HFFc6 (cell line): Measurements from ENCODE around the gene DGCR2. TPM values are rescaled to one million over a fixed set of nuclear protein-coding genes. Genes with fewer than 3 reads are reported as not detected.
"Not testable (repeated sequence)": the region's sequence is repeated elsewhere in the genome, so short reads cannot be mapped to it uniquely, and the experiment has no call there.

Source experiments
- DNase-seq: peaks from one replicate; pipeline ENCODE4 v3.0.0-alpha.2; 2018
- H3K27ac Mint-ChIP-seq: 2 replicates; pipeline ENCODE4 v1.8.0; 2020; ENCODE audit warnings: mild to moderate bottlenecking, mixed read lengths
- H3K27me3 Mint-ChIP-seq: 2 replicates; pipeline ENCODE4 v1.8.0; 2021; ENCODE audit warnings: mild to moderate bottlenecking, moderate library complexity, mixed read lengths; ENCODE audit not compliant: insufficient read depth
- H3K36me3 Mint-ChIP-seq: 2 replicates; pipeline ENCODE4 v1.8.0; 2021; ENCODE audit warnings: low read depth, mixed read lengths
- H3K4me1 Mint-ChIP-seq: 2 replicates; pipeline ENCODE4 v1.8.0; 2020; ENCODE audit warnings: low read depth, mixed read lengths
- H3K4me3 Mint-ChIP-seq: 2 replicates; pipeline ENCODE4 v1.8.0; 2020; ENCODE audit warnings: mild to moderate bottlenecking, moderate library complexity, mixed read lengths
- H3K9me3 Mint-ChIP-seq: 2 replicates; pipeline ENCODE4 v1.8.0; 2020; ENCODE audit warnings: mild to moderate bottlenecking, mixed read lengths
- total RNA-seq, 6 experiments: library from RNA; stranded (reverse); fragmentation: NEBNext Ultra II Directional; extraction: Animal tissue kit (Norgen Biotek cat#: 25700); gene quantifications; 2 replicates in 1 of 6; 3 replicates in 5 of 6; pipeline ENCODE4 v1.2.3, GENCODE V29; 2021
- TF ChIP-seq, protein P1 (sequence below): fragments of 200-600 bp; sonication (generic); IDR thresholded peaks from 2 replicates; pipeline ENCODE4 v1.5.0; 2021; ENCODE audit warnings: antibody characterized with exemption, mild to moderate bottlenecking

DGCR2 gene
- total RNA-seq, 6 experiments from 2014 or later, result 46.1 to 57.9 (median 53.7) TPM

DNA sequence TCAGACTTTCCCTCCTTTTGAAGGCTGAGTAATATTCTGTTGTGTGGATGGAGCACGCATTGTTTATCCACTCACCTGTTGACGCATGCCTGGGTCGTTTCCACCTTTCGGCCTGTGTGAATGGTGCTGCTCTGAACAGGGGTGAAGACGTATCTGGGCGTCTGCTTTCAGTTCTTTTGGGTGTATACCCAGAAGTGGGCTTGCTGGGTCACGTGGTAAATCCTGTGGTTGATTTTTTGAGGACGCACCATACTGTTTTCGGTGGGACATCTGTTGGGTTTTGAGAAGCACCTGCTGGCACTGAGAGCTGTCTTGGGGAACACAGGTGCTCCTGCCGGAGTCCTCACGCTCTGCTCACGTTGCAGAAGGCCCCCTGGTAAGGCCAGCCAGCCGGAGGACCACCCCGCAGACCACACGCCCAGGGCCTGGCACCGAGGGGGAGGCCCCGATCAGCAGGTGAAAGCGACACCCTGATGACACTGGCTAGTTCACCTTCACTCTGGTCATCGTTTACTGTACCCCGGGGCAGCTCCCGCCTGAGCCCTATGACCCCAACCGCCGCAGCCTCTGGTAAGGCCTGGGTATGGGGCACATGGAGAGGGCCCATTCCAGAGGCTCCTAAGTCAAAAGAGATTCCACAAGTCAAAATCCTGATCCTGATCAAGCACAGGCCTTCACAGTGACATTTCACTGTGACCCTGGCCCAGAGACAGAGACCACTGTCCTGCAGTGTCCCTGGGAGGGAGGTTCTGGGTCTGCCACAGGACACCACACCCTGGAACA is 131.7 kb downstream of the DGCR2 start:
- TF ChIP-seq, protein P1, sequence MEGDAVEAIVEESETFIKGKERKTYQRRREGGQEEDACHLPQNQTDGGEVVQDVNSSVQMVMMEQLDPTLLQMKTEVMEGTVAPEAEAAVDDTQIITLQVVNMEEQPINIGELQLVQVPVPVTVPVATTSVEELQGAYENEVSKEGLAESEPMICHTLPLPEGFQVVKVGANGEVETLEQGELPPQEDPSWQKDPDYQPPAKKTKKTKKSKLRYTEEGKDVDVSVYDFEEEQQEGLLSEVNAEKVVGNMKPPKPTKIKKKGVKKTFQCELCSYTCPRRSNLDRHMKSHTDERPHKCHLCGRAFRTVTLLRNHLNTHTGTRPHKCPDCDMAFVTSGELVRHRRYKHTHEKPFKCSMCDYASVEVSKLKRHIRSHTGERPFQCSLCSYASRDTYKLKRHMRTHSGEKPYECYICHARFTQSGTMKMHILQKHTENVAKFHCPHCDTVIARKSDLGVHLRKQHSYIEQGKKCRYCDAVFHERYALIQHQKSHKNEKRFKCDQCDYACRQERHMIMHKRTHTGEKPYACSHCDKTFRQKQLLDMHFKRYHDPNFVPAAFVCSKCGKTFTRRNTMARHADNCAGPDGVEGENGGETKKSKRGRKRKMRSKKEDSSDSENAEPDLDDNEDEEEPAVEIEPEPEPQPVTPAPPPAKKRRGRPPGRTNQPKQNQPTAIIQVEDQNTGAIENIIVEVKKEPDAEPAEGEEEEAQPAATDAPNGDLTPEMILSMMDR, result no peak
- no peaks in the 10 kb centered on the region for H3K36me3 Mint-ChIP-seq
- H3K4me3 Mint-ChIP-seq, result no peak overlapping the region
- peaks cover 43% of the 10 kb centered on the region for H3K27me3 Mint-ChIP-seq
- H3K9me3 Mint-ChIP-seq, result no peaks in the 10 kb centered on the region
- no peaks in the 10 kb centered on the region for H3K4me1 Mint-ChIP-seq
- no peak overlapping the region for H3K27ac Mint-ChIP-seq
- DNase-seq, result no peak

DNA sequence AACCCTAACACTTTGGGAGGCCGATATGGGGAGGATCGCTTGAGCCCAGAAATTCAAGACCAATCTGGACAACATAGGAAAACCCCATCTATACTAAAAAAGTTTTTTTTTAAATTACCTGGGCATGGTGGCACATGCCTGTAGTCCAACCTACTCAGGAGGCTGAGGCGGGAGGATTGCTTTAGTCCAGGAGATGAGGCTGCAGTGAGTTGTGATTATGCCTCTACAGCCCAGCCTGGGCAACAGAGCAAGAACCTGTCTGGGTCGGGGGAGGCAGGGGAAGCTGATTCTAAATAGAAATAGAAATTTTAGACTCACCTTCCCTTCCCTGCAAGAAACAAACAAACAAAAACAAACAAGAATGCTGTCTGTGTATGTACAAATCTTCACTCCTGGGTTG is 133.3 kb downstream of the DGCR2 start:
- TF ChIP-seq, protein P1, result no peak
- Mint-ChIP-seq H3K27ac (no peak overlapping the region), H3K4me3 (no peak overlapping the region), H3K27me3 (peaks cover 39% of the 10 kb centered on the region), H3K36me3 (no peaks in the 10 kb centered on the region), H3K4me1 (no peaks in the 10 kb centered on the region), H3K9me3 (no peaks in the 10 kb centered on the region)
- no peak for DNase-seq

DNA sequence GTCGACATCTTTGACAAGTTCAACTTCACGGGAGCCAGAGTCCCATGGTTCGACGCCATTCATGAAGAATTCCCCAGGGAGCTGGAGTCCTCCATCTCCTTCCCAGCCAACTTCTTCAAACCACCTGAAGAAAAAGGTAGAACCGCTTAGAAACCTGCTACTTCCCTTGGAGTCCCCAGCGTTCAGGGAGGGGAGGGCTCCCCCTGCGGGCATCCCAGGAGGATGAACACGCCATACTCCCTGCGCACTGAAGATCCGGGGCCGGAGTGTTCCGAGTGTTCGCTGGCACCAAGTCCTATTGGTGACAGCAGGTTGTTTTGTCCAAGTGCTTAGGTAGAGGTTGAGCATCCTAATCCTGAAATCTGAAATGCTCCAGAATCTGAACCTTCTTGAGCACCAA is 134.4 kb downstream of the DGCR2 start:
- no peak for DNase-seq
- Mint-ChIP-seq H3K4me3 (no peak overlapping the region), H3K9me3 (no peaks in the 10 kb centered on the region), H3K36me3 (no peaks in the 10 kb centered on the region), H3K27ac (no peak overlapping the region), H3K27me3 (peaks cover 29% of the 10 kb centered on the region), H3K4me1 (no peaks in the 10 kb centered on the region)
- TF ChIP-seq, protein P1, result peak; percentile 52

DNA sequence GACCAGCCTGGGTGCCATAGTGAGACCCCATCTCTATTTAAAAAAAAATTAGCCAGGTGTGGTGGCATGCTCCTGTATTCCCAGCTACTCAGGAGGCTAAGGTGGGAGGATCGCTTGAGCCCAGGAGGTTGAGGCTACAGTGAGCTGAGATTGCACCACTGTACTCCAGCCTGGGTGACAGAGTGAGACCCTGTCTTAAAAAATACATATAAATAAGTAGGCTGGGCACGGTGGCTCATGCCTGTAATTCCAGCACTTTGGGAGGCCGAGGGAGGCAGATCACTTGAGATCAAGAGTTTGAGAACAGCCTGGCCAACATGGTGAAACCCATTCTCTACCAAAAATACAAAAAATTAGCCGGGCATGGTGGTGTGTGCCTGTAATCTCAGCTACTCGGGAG is 135.1 kb downstream of the DGCR2 start:
- not testable (repeated sequence) for H3K4me3 Mint-ChIP-seq

More for the DNA sequence above, 135.1 kb downstream of the DGCR2 start:
- H3K9me3 Mint-ChIP-seq, H3K36me3 Mint-ChIP-seq, H3K27ac Mint-ChIP-seq, H3K4me1 Mint-ChIP-seq, DNase-seq: not testable (repeated sequence)
- peaks cover 26% of the 10 kb centered on the region for H3K27me3 Mint-ChIP-seq

Other genes with a start within 250 kb of the DGCR2 start
- 1 to 10 TPM in 2 of 6 experiments, under 1 TPM in 4; 0.35 to 1.7 (median 0.75) TPM for gene DGCR6, start 216.1 kb downstream of the DGCR2 start, total RNA-seq
- gene PRODH, start 186.1 kb downstream of the DGCR2 start, total RNA-seq, result not detected
- gene TSSK2, start 8.9 kb upstream of the DGCR2 start, total RNA-seq, result not detected
- 10 to 100 TPM; 16.6 to 19.2 (median 17.6) TPM for gene ESS2, start 22.2 kb upstream of the DGCR2 start, total RNA-seq
- gene GSC2, start 27.9 kb upstream of the DGCR2 start, total RNA-seq, result not detected
- gene SLC25A1, start 56.3 kb upstream of the DGCR2 start, total RNA-seq, result 100 to 1,000 TPM; 102 to 124 (median 108) TPM
- gene CLTCL1, start 169.3 kb upstream of the DGCR2 start, total RNA-seq, result 1 to 10 TPM; 6.3 to 9.0 (median 7.3) TPM